SK-N-MC (cell line): ENCODE results near the gene RASEF.
"Not testable (repeated sequence)": the region's sequence is repeated elsewhere in the genome, so short reads cannot be mapped to it uniquely, and the experiment has no call there.

Source experiments
- DNase-seq: peaks from one replicate; pipeline ENCODE4 v3.0.0-alpha.2; 2011; ENCODE audit warnings: low read depth, low spot score
- H3K27ac ChIP-seq: fragments of 200-600 bp; sonication (generic); 2 replicates; pipeline ENCODE4 v1.5.1; 2016; ENCODE audit warnings: mixed run types
- H3K36me3 ChIP-seq: fragments of 200-600 bp; sonication (generic); 2 replicates; pipeline ENCODE4 v1.6.1; 2017; ENCODE audit warnings: antibody characterized with exemption, low read length, mixed read lengths; ENCODE audit not compliant: insufficient read depth
- H3K4me3 ChIP-seq: fragments of 200-600 bp; sonication (generic); 2 replicates; pipeline ENCODE4 v1.5.1; 2016
- H3K9ac ChIP-seq: fragments of 200-600 bp; sonication (generic); 2 replicates; pipeline ENCODE4 v1.8.0; 2017; ENCODE audit warnings: mixed run types, mixed read lengths; ENCODE audit not compliant: insufficient read length
- H3K9me3 ChIP-seq: fragments of 200-600 bp; sonication (generic); 2 replicates; pipeline ENCODE4 v1.6.1; 2017; ENCODE audit warnings: low read depth, mild to moderate bottlenecking, antibody characterized with exemption, low read length, moderate library complexity, mixed read lengths
- EZH2 ChIP-seq: fragments of 200-600 bp; sonication (generic); IDR thresholded peaks from one replicate; pipeline ENCODE4 v1.6.1; 2017; ENCODE audit warnings: antibody characterized with exemption
- FOXP2 ChIP-seq: optimal IDR thresholded peaks from 2 replicates; pipeline ENCODE3; 2011; ENCODE audit warnings: mild to moderate bottlenecking, moderate library complexity; ENCODE audit not compliant: insufficient read depth; ENCODE audit errors: extremely low read length, control extremely low read depth
- POLR2AphosphoS5 ChIP-seq: IDR thresholded peaks from 2 replicates; pipeline ENCODE4 v1.6.1; 2012; ENCODE audit warnings: mild to moderate bottlenecking, low read depth, low read length, borderline replicate concordance

Gene RASEF

GRCh38 chr9:82961504-82962125 lies 101.3 kb downstream of the RASEF start:
- DNase-seq: peak; percentile 16
- Histone ChIP-seq H3K9ac (no peak overlapping the region), H3K27ac (no peak overlapping the region), H3K36me3 (no peaks in the 10 kb centered on the region), H3K4me3 (no peak overlapping the region), H3K9me3 (no peaks in the 10 kb centered on the region)
- TF ChIP-seq EZH2 (no peak), FOXP2 (no peak), POLR2AphosphoS5 (no peak)

DNA sequence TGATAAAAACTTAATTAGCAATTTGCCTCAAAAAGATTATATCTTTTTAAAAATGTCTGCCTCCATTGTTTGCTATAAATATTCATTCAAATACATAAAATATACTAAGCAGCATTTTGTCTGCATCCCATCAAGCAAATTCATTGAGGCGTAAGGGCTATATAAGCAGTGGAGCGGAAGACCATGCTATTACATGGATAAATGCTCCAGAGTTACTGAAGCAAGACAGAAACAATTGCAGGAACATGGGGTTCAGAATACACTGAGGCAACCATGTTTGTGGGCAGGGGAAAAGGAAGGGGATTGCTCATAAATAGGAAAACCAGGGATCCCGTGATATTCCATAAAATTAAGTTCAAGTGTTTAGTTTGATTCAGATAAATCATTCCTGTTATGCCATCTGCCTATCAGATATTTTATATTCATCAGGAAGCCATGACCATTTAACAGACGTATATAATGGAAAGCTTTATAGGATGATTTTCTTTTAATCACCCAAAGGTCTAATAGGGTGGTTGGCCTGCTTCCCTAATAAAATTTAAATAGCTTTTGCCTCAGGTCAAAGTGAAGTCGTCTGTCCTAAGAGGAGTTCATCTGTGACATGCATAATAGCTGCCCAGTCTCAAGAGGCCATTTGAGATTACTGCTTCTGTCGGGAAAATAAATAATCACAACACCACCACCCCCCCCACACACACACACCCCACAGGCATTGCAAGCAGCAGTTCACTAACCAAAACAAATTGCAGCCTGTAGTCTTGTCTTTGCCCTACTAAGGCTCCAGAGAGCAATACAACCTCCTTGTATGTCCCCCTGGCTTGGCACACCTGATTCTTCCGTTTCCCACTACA lies 105.2 kb downstream of the RASEF start:
- Histone ChIP-seq H3K9me3 (no peaks in the 10 kb centered on the region), H3K27ac (no peak overlapping the region), H3K36me3 (no peaks in the 10 kb centered on the region), H3K4me3 (no peak overlapping the region), H3K9ac (no peak overlapping the region)
- no peak for TF ChIP-seq FOXP2
- TF ChIP-seq POLR2AphosphoS5: no peak
- TF ChIP-seq EZH2: no peak
- DNase-seq: no peak

DNA sequence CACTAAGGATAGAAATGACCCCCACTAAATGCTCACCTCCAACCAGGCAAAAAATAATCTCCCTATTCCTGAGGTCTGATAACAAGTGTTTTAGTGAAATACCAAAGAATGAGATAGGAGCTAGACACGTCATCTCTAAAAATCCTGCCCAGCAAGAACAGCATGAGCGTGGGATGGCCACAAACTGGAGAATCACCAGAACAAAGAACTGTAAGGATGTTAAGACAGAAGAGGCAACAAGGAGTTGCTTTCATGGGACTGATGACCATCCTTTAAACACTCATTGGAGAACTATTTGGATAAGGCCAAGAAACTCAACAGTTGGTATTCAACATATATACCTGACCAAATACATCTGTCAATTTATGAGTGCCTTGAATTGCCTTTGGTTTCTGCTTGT lies 113.7 kb downstream of the RASEF start:
- no peak overlapping the region for H3K27ac ChIP-seq
- H3K36me3 ChIP-seq: no peaks in the 10 kb centered on the region
- TF ChIP-seq POLR2AphosphoS5: no peak
- no peak for TF ChIP-seq EZH2
- no peak for TF ChIP-seq FOXP2
- no peak for DNase-seq
- no peaks in the 10 kb centered on the region for H3K9me3 ChIP-seq
- no peak overlapping the region for H3K4me3 ChIP-seq
- H3K9ac ChIP-seq: no peak overlapping the region

GRCh38 chr9:82940376-82940775 lies 122.6 kb downstream of the RASEF start:
- no peak for TF ChIP-seq FOXP2
- TF ChIP-seq POLR2AphosphoS5: no peak
- no peak for TF ChIP-seq EZH2
- Histone ChIP-seq H3K9ac (no peak overlapping the region), H3K9me3 (no peaks in the 10 kb centered on the region)

DNA sequence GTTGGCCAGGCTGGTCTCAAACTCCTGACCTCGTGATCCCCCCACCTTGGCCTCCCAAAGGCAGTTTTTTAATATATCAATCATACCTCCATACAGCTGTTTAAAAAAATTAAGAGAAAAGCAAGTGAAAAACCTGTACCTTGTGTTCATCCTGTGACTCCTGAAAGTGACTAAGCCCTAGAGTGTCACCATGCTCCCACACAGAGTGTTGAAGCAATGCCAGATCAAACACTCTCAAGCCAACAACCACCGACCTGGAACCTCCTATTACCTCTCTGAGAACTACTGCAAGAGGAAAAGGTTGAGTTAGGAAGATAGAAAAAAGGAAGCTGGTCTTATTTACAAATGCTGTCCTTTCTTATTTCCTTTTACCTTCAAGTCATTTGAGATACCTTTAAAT lies 123.5 kb downstream of the RASEF start:
- H3K4me3 ChIP-seq: no peak overlapping the region
- no peaks in the 10 kb centered on the region for H3K9me3 ChIP-seq
- H3K9ac ChIP-seq: no peak overlapping the region
- no peaks in the 10 kb centered on the region for H3K36me3 ChIP-seq
- no peak for DNase-seq
- TF ChIP-seq POLR2AphosphoS5 (no peak), EZH2 (no peak), FOXP2 (no peak)
- no peak overlapping the region for H3K27ac ChIP-seq

More at GRCh38 chr9:82940376-82940775, 122.6 kb downstream of the RASEF start:
- Histone ChIP-seq H3K27ac (no peak overlapping the region), H3K36me3 (no peaks in the 10 kb centered on the region), H3K4me3 (no peak overlapping the region)
- no peak for DNase-seq

GRCh38 chr9:82938426-82939218 lies 124.3 kb downstream of the RASEF start:
- Histone ChIP-seq H3K27ac (no peak overlapping the region), H3K4me3 (no peak overlapping the region), H3K36me3 (no peaks in the 10 kb centered on the region), H3K9ac (no peak overlapping the region), H3K9me3 (no peaks in the 10 kb centered on the region)
- no peak for DNase-seq
- no peak for TF ChIP-seq EZH2
- no peak for TF ChIP-seq POLR2AphosphoS5
- TF ChIP-seq FOXP2: no peak

- H3K4me3 ChIP-seq, H3K27ac ChIP-seq, H3K36me3 ChIP-seq, DNase-seq, H3K9me3 ChIP-seq, H3K9ac ChIP-seq: not testable (repeated sequence)
Observed at GRCh38 chr9:82936561-82936960, 126.4 kb downstream of the RASEF start.

DNA sequence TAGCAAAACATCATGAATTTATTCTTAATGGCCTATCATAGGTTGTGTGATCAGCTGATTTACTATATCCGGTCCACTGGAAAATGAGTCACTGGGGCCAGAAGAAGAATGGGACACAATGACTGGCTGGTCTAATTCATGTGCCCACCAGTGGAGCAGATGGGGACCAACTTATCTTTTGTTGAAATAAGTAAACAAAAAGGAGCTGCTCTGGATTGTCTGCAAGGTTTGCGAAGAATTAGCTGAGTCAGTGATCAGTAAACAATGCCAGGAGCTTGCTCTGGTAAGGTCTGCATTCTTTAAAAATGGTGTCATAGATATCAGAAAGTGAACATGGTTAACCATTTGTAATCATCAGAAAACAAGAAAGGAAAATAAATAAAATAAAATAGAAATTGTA lies 128.0 kb downstream of the RASEF start:
- no peak overlapping the region for H3K9ac ChIP-seq
- DNase-seq: no peak

DNA sequence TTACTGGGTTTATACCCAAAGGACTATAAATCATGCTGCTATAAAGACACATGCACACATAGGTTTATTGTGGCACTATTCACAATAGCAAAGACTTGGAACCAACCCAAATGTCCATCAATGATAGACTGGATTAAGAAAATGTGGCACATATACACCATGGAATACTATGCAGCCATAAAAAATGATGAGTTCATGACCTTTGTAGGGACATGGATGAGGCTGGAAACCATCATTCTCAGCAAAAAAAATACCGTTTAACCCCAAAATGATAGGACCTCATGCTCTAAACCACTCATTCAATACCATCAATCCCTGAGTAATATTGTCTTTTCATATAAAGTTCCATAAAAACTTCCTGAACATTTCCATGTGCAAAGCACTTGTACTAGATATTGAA lies 128.9 kb downstream of the RASEF start:
- not testable (repeated sequence) for H3K27ac ChIP-seq, DNase-seq, H3K36me3 ChIP-seq, H3K9ac ChIP-seq, H3K4me3 ChIP-seq, H3K9me3 ChIP-seq

More for the DNA sequence above, 128.0 kb downstream of the RASEF start:
- H3K4me3 ChIP-seq: no peak overlapping the region
- H3K36me3 ChIP-seq: no peaks in the 10 kb centered on the region
- TF ChIP-seq FOXP2 (no peak), POLR2AphosphoS5 (no peak), EZH2 (no peak)
- H3K27ac ChIP-seq: no peak overlapping the region
- H3K9me3 ChIP-seq: no peaks in the 10 kb centered on the region
